H9 (cell line): ENCODE data around the gene ZNF467. TPM values are rescaled to one million over a fixed set of nuclear protein-coding genes. Genes with fewer than 3 reads are reported as not detected.

ENCODE experiments used
- DNase-seq: peaks from one replicate; pipeline ENCODE4 v3.0.0-alpha.2; 2017
- H2AFZ ChIP-seq: one replicate; pipeline ENCODE4 v1.6.1; 2013; ENCODE audit warnings: mild to moderate bottlenecking, low read length, control low read depth, moderate library complexity
- H2AK5ac ChIP-seq: 2 replicates; pipeline ENCODE4 v1.6.1; 2013; ENCODE audit warnings: low read length, control low read depth, mixed read lengths; ENCODE audit not compliant: insufficient read length
- H2BK120ac ChIP-seq: one replicate; pipeline ENCODE4 v1.6.1; 2013; ENCODE audit warnings: low read depth, mild to moderate bottlenecking, low read length, control low read depth, inconsistent platforms; ENCODE audit not compliant: poor library complexity, severe bottlenecking
- H2BK12ac ChIP-seq: 2 replicates; pipeline ENCODE4 v1.6.1; 2013; ENCODE audit warnings: low read length, control low read depth, mixed read lengths, low read depth; ENCODE audit not compliant: insufficient read length
- H2BK15ac ChIP-seq: 2 replicates; pipeline ENCODE4 v1.6.1; 2013; ENCODE audit warnings: low read depth, low read length, control low read depth
- H2BK20ac ChIP-seq: one replicate; pipeline ENCODE4 v1.6.1; 2013; ENCODE audit warnings: low read depth, mild to moderate bottlenecking, low read length, control low read depth, inconsistent platforms; ENCODE audit not compliant: poor library complexity, severe bottlenecking
- H2BK5ac ChIP-seq: 2 replicates; pipeline ENCODE4 v1.6.1; 2013; ENCODE audit warnings: low read length, control low read depth, mixed read lengths; ENCODE audit not compliant: insufficient read length
- H3K14ac ChIP-seq: 2 replicates; pipeline ENCODE4 v1.6.1; 2013; ENCODE audit warnings: low read length, control low read depth; ENCODE audit not compliant: insufficient read depth
- H3K18ac ChIP-seq: 2 replicates; pipeline ENCODE4 v1.6.1; 2013; ENCODE audit warnings: low read depth, mild to moderate bottlenecking, mixed read lengths, low read length, control low read depth; ENCODE audit not compliant: insufficient read length
- H3K23ac ChIP-seq: 2 replicates; pipeline ENCODE4 v1.6.1; 2013; ENCODE audit warnings: low read length, control low read depth, mixed read lengths, low read depth; ENCODE audit not compliant: insufficient read length
- H3K23me2 ChIP-seq: 2 replicates; pipeline ENCODE4 v1.6.1; 2013; ENCODE audit warnings: low read depth, mild to moderate bottlenecking, mixed read lengths, low read length, control low read depth; ENCODE audit not compliant: insufficient read length, poor library complexity, severe bottlenecking
- H3K27ac ChIP-seq: 2 replicates; pipeline ENCODE4 v1.5.1; 2013; ENCODE audit warnings: low read length, control low read depth, mixed read lengths, low read depth; ENCODE audit not compliant: insufficient read length
- H3K27me3 ChIP-seq: 2 replicates; pipeline ENCODE4 v1.6.1; 2013; ENCODE audit warnings: low read length, control low read depth, inconsistent platforms; ENCODE audit not compliant: insufficient read depth
- H3K4ac ChIP-seq: 2 replicates; pipeline ENCODE4 v1.6.1; 2013; ENCODE audit warnings: low read depth, mild to moderate bottlenecking, control low read depth, inconsistent platforms, low read length, moderate library complexity
- H3K4me1 ChIP-seq: 2 replicates; pipeline ENCODE4 v1.6.1; 2013; ENCODE audit warnings: low read length, control low read depth, inconsistent platforms; ENCODE audit not compliant: insufficient read depth
- H3K4me2 ChIP-seq: 2 replicates; pipeline ENCODE4 v1.6.1; 2013; ENCODE audit warnings: low read length, control low read depth, mixed read lengths; ENCODE audit not compliant: insufficient read length, insufficient read depth
- H3K56ac ChIP-seq: 2 replicates; pipeline ENCODE4 v1.6.1; 2013; ENCODE audit warnings: low read depth, mild to moderate bottlenecking, mixed read lengths, low read length, control low read depth; ENCODE audit not compliant: insufficient read length
- H3K79me1 ChIP-seq: 2 replicates; pipeline ENCODE4 v1.6.1; 2013; ENCODE audit warnings: low read depth, mild to moderate bottlenecking, moderate library complexity, low read length, control low read depth, inconsistent platforms; ENCODE audit not compliant: insufficient read depth, poor library complexity, severe bottlenecking
- H3K79me2 ChIP-seq: 2 replicates; pipeline ENCODE4 v1.6.1; 2013; ENCODE audit warnings: low read length, control low read depth, inconsistent platforms; ENCODE audit not compliant: insufficient read depth
- H3K9ac ChIP-seq: 2 replicates; pipeline ENCODE4 v1.6.1; 2013; ENCODE audit warnings: low read length, control low read depth, mixed read lengths; ENCODE audit not compliant: insufficient read length; ENCODE audit errors: extremely low read depth
- H3K9me3 ChIP-seq: one replicate; pipeline ENCODE4 v1.6.1; 2013; ENCODE audit warnings: low read depth, low read length, inconsistent platforms; ENCODE audit not compliant: control insufficient read depth
- H3T11ph ChIP-seq: one replicate; pipeline ENCODE4 v1.6.1; 2013; ENCODE audit warnings: mild to moderate bottlenecking, low read length, control low read depth, inconsistent platforms
- H4K20me1 ChIP-seq: one replicate; pipeline ENCODE4 v1.6.1; 2013; ENCODE audit not compliant: control insufficient read depth, insufficient read length, insufficient read depth
- H4K5ac ChIP-seq: 2 replicates; pipeline ENCODE4 v1.6.1; 2013; ENCODE audit warnings: low read depth, mild to moderate bottlenecking, mixed read lengths, low read length, control low read depth; ENCODE audit not compliant: insufficient read length
- H4K8ac ChIP-seq: replicated peaks from 2 replicates; pipeline ENCODE4 v1.6.1; 2013; ENCODE audit warnings: low read length, control low read depth, mixed read lengths, low read depth; ENCODE audit not compliant: insufficient read length
- H4K91ac ChIP-seq: 2 replicates; pipeline ENCODE4 v1.6.1; 2013; ENCODE audit warnings: low read depth, mild to moderate bottlenecking, moderate library complexity, mixed read lengths, low read length, control low read depth; ENCODE audit not compliant: insufficient read length
- H3K27ac Mint-ChIP-seq, 3 experiments: 2 replicates in 2 of 3; 3 replicates in 1 of 3; pipeline ENCODE4 v1.8.0; 2020 to 2021; ENCODE audit warnings: mixed read lengths in 3 of 3, mild to moderate bottlenecking in 1 of 3, moderate library complexity in 1 of 3
- H3K27me3 Mint-ChIP-seq: 2 replicates; pipeline ENCODE4 v1.8.0; 2021; ENCODE audit warnings: low read depth, mild to moderate bottlenecking, moderate library complexity, mixed read lengths
- H3K36me3 Mint-ChIP-seq, 3 experiments: 2 replicates in 2 of 3; 3 replicates in 1 of 3; pipeline ENCODE4 v1.8.0; 2020 to 2021; ENCODE audit warnings: low read depth in 3 of 3, mixed read lengths in 3 of 3; ENCODE audit not compliant: insufficient read depth in 1 of 3
- H3K4me1 Mint-ChIP-seq, 2 experiments: 2 replicates each; pipeline ENCODE4 v1.8.0; 2020; ENCODE audit warnings: mixed read lengths in 2 of 2
- H3K4me3 Mint-ChIP-seq, 2 experiments: 2 replicates in 1 of 2; 3 replicates in 1 of 2; pipeline ENCODE4 v1.8.0; 2020 to 2021; ENCODE audit warnings: mild to moderate bottlenecking in 2 of 2, mixed read lengths in 2 of 2, moderate library complexity in 1 of 2
- H3K9me3 Mint-ChIP-seq, 2 experiments: 2 replicates in 1 of 2; 3 replicates in 1 of 2; pipeline ENCODE4 v1.8.0; 2020; ENCODE audit warnings: mild to moderate bottlenecking in 2 of 2, mixed read lengths in 2 of 2, moderate library complexity in 1 of 2
- CTCF ChIP-seq: fragments of 200-600 bp; sonication (generic); conservative IDR thresholded peaks from 3 replicates; pipeline ENCODE4 v1.8.0; 2021; ENCODE audit warnings: antibody characterized with exemption, mild to moderate bottlenecking
- whole genome bisulfite sequencing: extraction: QIAGEN DNeasy Blood & Tissue Kit; methylation state at CpG from one replicate; pipeline ENCODE4 v1.1.7; 2013; ENCODE audit warnings: missing lambda C conversion rate, low lambda C conversion rate, mixed read lengths; ENCODE audit not compliant: insufficient read length; ENCODE audit errors: extremely low coverage; 5-methylcytosine and 5-hydroxymethylcytosine counted together
- total RNA-seq: library from RNA; stranded (reverse); gene quantifications from 2 replicates; pipeline ENCODE4 v1.2.1, GENCODE V29; 2021

The ZNF467 gene
- total RNA-seq, 1 experiment from 2014 or later: 0.31 TPM

GRCh38 chr7:149761307-149761706 is 12.1 kb downstream of the ZNF467 start:
- Histone ChIP-seq H3K18ac (no peak overlapping the region), H2AK5ac (no peak overlapping the region), H3K4me1 (peaks cover 2% of the 10 kb centered on the region; the same call in 1 of the 2 replicates), H3K9me3 (no peaks in the 10 kb centered on the region), H3K9ac (no peak overlapping the region), H2BK15ac (no peak overlapping the region), H3K79me2 (no peaks in the 10 kb centered on the region), H3K23me2 (peaks cover 10% of the 10 kb centered on the region), H3K27ac (no peak overlapping the region), H2BK20ac (no peak overlapping the region), H2BK5ac (no peak overlapping the region), H2AFZ (no peak overlapping the region), H4K20me1 (no peaks in the 10 kb centered on the region), H3K79me1 (no peaks in the 10 kb centered on the region), H2BK12ac (no peak overlapping the region), H3K23ac (no peak overlapping the region), H3K27me3 (peaks cover 43% of the 10 kb centered on the region), H3T11ph (no peak overlapping the region), H2BK120ac (no peak overlapping the region), H4K8ac (no peak overlapping the region), H3K56ac (no peak overlapping the region), H4K91ac (no peak overlapping the region), H3K4ac (no peak overlapping the region), H4K5ac (no peak overlapping the region), H3K14ac (no peak overlapping the region), H3K4me2 (no peak overlapping the region)
- TF ChIP-seq CTCF: no peak
- no peak overlapping the region for H3K27ac Mint-ChIP-seq
- no CpG with 5 or more reads among the region's 5 CpGs for WGBS
- peaks cover 94% of the 10 kb centered on the region for H3K27me3 Mint-ChIP-seq
- no peak overlapping the region for H3K4me3 Mint-ChIP-seq
- no peak for DNase-seq
- H3K4me1 Mint-ChIP-seq: peaks cover 18 to 25% of the 10 kb centered on the region in 2 experiments
- H3K36me3 Mint-ChIP-seq: no peaks in the 10 kb centered on the region
- H3K9me3 Mint-ChIP-seq: no peaks in the 10 kb centered on the region; a peak in 1 of 5 replicates
